H7 (cell line): ENCODE measurements around the gene ANAPC2. TPM values are rescaled to one million over a fixed set of nuclear protein-coding genes. Genes with fewer than 3 reads are reported as not detected.

Source experiments
- DNase-seq: peaks from one replicate; pipeline ENCODE4 v3.0.0; 2012
- H3K27me3 ChIP-seq: 2 replicates; pipeline ENCODE4 v1.6.0; 2011; ENCODE audit warnings: mild to moderate bottlenecking, low read length; ENCODE audit not compliant: control insufficient read depth, insufficient read depth
- H3K36me3 ChIP-seq: replicated peaks from 2 replicates; pipeline ENCODE4 v1.5.1; 2011; ENCODE audit warnings: low read length; ENCODE audit not compliant: control insufficient read depth, insufficient read depth
- H3K4me3 ChIP-seq: 2 replicates; pipeline ENCODE4 v1.5.1; 2011; ENCODE audit warnings: low read depth, mild to moderate bottlenecking, control low read depth, low read length, moderate library complexity; ENCODE audit not compliant: insufficient read depth
- total RNA-seq: library from RNA; depleted of rRNA; stranded (reverse); fragments of >200 nt; shearing (Covaris generic); gene quantifications from 2 replicates; pipeline ENCODE4 v1.2.3, GENCODE V29; 2014; rRNA removed

The ANAPC2 gene
- total RNA-seq = 26.2 and 37.0 TPM in 2 replicates

DNA sequence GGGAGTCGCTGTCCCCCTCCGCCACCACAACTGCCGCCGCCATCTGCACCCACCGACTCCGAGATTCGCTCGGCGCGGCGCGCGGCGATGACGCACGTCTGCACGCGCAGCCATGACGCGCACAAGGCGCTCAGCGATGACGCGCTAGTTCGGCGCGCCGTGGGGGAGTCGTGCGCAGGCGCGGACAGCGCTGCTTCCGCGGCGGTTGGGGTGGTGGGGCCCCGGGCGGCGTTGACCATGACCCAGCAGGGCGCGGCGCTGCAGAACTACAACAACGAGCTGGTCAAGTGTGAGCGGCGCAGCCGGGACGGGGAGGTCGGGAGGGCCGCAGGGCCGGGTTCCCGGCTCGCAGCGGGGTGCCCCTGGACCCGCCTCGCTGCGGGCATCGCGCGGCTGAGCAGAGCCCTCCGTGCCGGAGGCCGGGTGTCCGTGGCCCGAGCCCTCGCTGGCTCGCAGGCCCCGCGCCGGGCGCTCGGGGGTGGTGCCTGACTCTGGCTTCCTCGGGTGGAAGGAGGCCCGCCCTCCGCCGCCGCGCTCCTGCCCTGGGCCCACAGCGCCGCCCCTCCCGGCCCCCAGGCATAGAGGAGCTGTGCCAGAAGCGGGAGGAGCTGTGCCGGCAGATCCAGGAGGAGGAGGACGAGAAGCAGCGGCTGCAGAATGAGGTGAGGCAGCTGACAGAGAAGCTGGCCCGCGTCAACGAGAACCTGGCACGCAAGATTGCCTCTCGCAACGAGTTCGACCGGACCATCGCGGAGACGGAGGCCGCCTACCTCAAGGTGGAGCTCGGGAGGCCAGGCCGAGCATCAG lies at the start of gene ANAPC2, which contains the start of gene SSNA1:
Gene ANAPC2, minus strand, starts transcription at position 71 of the 807 bp plus-strand sequence. Its CDS starts 28 bp downstream, at position 43.
Gene SSNA1, plus strand, starts transcription at position 187 of the 807 bp plus-strand sequence. Its CDS starts 51 bp downstream, at position 238.
- Histone ChIP-seq H3K36me3 (peaks cover 4% of the 10 kb centered on the region), H3K4me3 (peak within 1 kb of the TSS; percentile 93), H3K27me3 (no peaks in the 10 kb centered on the region)
- DNase-seq = peak; percentile 99

- Histone ChIP-seq H3K36me3 (peaks cover 1% of the 10 kb centered on the region), H3K4me3 (no peak overlapping the region; the same call in 1 of the 2 replicates), H3K27me3 (no peaks in the 10 kb centered on the region)
- DNase-seq = no peak
Measured at GRCh38 chr9:137236936-137237421, 48.6 kb upstream of the ANAPC2 start.

DNA sequence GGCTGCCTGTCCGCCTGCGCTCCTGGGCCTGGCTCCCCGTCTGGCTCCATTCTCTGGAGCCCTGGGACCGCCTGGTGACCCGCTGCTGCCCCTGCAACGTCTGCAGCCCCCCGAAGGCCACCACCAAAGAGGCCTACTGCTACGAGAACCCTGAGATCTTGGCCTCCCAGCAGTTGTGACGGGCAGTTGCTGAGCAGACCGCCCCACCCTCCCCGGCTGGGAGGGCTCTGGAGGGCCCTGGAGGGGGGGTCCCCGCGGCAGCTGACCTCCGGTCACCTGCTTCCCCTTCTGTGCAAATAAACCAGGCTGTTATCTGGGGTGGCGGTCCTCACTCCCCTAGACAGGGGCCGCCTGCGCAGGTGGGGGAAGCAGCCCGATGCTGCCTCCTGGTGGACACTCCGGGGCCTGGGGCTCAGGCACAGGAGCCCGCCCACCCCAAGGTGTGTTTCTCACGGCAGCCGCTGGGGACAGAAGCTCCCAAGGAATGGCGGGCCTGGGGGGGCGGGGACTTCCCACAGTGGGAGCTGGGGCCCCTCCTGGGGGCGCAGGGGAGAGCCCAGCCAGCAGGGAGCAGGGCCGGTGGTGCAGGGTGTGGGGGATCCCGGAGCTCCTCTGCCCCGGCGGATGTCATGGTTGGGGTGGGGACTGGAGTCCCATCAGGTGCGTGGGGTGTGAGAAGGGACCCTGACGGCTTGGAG lies 48.0 kb upstream of the ANAPC2 start:
- Histone ChIP-seq H3K4me3 (no peak overlapping the region; the same call in 1 of the 2 replicates), H3K36me3 (no peaks in the 10 kb centered on the region), H3K27me3 (no peaks in the 10 kb centered on the region)
- peak; percentile 100 for DNase-seq

- Histone ChIP-seq H3K27me3 (no peaks in the 10 kb centered on the region), H3K36me3 (no peaks in the 10 kb centered on the region), H3K4me3 (no peak overlapping the region)
- DNase-seq = peak; percentile 89
Measured at GRCh38 chr9:137235424-137236237, 47.3 kb upstream of the ANAPC2 start.

DNA sequence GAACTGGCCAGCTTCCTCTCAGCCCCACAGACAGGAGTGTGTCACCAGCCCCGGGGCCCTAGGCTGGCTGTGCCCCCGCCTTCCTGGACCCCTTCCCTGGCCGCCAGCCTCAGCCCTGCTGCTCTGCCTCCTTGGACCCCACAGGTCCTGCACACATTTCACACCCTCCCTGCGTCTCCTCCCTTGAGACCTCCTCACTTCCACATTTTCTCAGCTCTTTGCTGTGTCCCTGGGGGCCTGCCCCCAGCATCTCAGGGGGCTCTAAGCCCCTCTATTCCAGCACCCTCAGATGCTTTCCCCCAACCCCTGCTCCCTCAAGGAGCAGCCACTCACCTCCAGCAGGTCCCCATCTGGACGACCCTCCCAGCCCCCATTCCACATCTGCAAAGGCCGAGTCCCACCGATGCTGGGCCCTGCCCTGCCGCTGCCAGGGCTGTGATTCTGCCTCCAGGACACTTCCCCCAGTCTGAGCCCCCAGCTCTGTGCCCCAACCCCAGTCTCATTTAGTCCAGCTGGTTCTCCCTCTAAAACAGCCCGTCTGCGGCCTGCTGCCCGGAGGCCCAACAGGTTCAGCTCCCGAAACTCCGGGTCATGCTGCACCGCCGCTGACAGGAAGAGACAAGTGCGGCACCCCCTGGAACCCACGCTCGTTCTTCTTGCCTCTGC lies 46.5 kb upstream of the ANAPC2 start:
- no peaks in the 10 kb centered on the region for H3K36me3 ChIP-seq
- no peak for DNase-seq
- no peak overlapping the region for H3K4me3 ChIP-seq
- no peaks in the 10 kb centered on the region for H3K27me3 ChIP-seq

- H3K4me3 ChIP-seq = no peak overlapping the region
- DNase-seq = no peak
- H3K36me3 ChIP-seq = no peaks in the 10 kb centered on the region
- no peaks in the 10 kb centered on the region for H3K27me3 ChIP-seq
Measured at GRCh38 chr9:137234055-137234697, 45.8 kb upstream of the ANAPC2 start.

GRCh38 chr9:137233143-137233980 lies 45.0 kb upstream of the ANAPC2 start:
- Histone ChIP-seq H3K4me3 (no peak overlapping the region), H3K36me3 (no peaks in the 10 kb centered on the region), H3K27me3 (no peaks in the 10 kb centered on the region)
- no peak for DNase-seq

GRCh38 chr9:137232510-137232909 lies 44.1 kb upstream of the ANAPC2 start:
- H3K27me3 ChIP-seq = no peaks in the 10 kb centered on the region
- DNase-seq = no peak
- H3K36me3 ChIP-seq = no peaks in the 10 kb centered on the region
- H3K4me3 ChIP-seq = no peak overlapping the region

DNA sequence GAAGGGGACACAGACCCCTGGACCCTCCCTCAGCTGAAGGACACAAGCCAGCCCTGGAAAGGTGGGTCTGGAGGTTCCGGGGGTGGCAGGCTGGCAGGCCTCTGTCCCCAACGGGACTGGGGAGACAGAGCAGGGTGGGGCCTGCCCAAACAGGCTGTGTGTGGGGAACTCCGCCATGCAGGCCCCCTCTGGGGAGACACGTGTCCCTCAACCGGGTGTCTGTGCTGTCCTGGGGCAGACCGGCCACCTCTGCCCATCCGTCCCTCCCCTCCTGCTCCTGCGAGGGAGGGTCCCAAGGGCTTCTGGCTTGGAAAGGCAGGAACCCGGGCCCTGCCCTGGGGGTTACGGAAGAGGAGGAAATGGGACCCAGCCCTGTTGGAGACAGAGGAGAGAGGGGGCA lies 43.7 kb upstream of the ANAPC2 start:
- H3K27me3 ChIP-seq = no peaks in the 10 kb centered on the region
- H3K4me3 ChIP-seq = no peak overlapping the region
- H3K36me3 ChIP-seq = no peaks in the 10 kb centered on the region
- no peak for DNase-seq

DNA sequence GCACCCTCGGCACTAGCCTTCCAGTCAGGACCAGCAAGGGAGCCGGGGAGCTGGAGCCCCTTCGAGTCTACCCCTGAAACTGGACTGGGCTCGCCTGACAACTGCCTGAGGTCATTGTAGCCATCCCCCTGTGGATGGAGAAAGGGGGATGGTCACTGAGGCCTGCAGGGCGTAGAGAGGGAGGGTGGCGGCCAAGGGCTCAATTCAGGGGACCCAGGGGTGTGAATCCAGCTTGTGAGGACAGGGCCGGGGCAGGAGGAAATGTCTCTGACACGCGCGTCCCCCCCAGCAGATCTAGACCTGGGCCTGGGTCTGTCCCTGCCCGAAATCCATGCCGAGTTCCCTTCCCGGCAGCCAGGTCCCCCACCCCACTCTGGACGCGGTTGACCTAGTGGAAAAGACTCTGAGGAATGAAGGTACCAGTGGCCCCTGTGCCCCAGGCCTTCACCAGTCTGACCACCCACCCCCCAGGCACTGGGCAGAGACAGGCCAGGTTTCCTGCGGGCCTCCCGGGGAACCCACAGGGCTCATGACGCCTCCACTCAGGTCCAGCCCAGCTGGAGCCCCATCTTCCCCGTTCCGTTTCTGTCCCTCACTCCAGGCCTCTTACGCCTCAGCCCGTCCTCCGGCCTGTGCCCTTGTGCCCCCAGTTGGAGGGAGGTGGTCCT lies 43.1 kb upstream of the ANAPC2 start:
- Histone ChIP-seq H3K27me3 (no peaks in the 10 kb centered on the region), H3K4me3 (no peak overlapping the region), H3K36me3 (no peaks in the 10 kb centered on the region)
- no peak for DNase-seq

- no peaks in the 10 kb centered on the region for H3K27me3 ChIP-seq
- DNase-seq = no peak
- H3K4me3 ChIP-seq = no peak within 1 kb of the TSS
- H3K36me3 ChIP-seq = no peaks in the 10 kb centered on the region
Measured at GRCh38 chr9:137230705-137231371, 42.5 kb upstream of the ANAPC2 start, which contains the start of gene SLC34A3. Gene SLC34A3 (plus strand): TSS chr9:137230901. CDS start chr9:137231703, 802 bp downstream.
